NCI-H1694 treated with DMSO at 0.1 percent for 48 hours (cell line): Measurements from ENCODE around the gene ABCF2.

ENCODE experiments used
- DNase-seq: peaks from one replicate; lab custom pipeline; 2025; lab: John Stamatoyannopoulos, UW

Gene ABCF2

DNA sequence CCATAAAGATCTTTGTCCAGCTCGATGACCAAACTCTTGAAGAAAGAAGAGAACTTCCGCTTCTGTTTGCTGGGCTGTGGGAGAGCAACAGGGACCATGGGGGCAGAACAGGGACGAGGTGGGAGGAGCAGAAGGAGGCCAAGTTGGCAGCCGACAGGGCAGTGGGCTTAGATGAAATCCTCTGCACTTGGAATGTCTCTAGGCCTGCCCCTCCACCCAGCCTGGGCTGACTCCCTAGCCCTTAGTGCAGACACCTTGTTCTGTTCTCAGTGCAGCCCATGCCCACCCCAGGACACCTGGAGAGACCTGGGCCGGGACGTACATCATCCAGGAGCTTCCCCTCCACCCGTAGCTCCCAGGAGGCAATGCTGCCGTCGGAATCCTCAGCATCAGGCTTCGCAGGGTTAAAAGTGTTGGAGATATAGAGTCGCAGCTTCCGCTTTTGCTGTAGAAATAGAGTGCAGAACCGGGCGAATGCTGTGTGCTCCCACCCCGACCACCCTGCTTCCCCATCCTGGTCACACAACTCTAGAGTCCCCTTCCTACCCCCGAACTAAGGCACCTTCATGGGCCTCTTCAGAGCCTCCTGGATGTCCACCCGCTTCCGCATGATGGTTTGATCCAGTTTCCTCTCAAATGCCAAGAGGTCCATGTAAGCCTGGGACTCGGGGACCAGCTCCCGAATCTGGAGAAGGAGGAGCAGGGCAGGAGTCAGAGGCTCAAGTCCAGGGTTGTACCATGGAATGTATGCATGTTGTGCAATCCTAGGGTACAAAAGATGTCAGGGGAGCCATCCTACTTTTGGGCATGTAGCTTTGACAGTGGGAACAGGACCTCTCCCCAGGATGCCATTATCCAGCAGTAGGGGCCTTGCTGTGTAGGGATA lies 15.4 kb upstream of the ABCF2 start:
- DNase-seq: no peak

DNA sequence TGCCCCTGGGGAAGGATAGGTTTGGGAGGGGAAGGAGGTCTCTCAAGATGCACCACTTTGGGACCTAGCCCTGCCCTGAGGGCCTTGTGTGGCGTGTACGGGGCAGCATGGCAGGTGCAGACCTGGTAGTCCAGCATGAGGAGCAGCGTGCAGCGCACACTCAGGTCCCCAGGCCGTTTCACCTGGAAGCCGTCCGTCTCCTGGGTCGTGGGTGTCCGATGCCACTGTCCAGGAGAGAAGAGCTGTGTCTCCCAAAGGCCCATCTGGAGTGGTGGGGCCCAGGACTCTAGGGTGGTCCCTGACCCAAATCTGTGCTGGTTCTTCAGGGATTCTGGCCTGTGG lies 14.7 kb upstream of the ABCF2 start:
- DNase-seq: no peak

DNA sequence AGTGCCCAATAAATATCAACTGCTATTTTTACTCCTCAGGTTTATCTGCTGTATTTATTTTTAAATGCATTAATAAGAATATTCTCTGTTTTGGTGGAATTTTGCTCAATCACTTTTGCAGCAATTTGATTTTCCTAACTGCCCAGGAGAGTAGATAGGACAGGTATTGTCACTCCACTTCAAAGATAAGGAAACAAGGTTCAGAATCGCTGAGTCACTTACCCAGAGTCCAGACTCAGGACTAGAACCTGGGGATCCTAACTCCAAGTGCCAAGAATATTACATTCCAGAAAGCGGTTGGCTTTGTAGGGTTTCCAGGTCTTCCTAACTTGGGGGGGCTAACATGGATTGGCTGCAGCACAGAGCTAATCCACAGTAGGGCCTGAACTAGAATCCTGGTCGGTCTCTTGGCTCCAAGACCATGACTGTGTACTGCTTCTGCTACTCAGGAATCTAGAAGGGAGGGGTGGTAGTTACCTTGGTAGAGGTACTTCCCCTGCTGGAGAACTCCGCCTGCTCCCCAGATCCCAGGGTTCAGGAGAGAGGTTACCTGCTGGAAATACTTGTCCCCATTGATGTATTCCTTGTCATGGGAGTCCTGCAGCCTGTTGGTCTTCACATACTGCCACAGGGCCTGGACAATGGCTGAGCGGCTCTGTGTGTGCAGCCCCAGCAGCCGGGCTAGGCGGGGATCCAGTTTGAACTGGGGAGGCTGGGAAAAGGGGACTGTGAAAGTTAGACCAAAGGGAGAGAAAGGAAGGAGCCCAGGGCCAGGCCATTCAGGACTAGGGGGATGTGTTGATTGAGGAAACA lies 14.1 kb upstream of the ABCF2 start:
- DNase-seq: no peak

DNA sequence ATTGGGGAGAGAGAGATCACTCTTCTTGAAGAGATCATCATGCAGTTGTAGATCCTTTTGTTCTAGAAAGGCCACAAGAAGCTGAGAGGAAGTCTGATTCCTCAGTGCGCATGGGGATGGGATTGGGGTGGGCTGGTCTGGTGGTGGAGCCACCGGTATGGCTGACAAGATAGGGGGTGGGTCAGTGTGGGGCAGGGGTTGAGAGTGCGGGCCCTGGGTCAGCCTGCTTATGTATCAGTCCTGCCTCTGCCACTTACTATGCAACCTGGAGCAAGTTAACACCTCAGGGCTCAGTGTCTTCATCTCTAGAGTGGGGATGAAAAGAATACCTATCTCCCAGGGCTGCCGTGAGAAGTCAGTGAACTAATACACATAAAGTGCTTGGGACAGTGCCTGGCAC lies 13.5 kb upstream of the ABCF2 start:
- DNase-seq: no peak

DNA sequence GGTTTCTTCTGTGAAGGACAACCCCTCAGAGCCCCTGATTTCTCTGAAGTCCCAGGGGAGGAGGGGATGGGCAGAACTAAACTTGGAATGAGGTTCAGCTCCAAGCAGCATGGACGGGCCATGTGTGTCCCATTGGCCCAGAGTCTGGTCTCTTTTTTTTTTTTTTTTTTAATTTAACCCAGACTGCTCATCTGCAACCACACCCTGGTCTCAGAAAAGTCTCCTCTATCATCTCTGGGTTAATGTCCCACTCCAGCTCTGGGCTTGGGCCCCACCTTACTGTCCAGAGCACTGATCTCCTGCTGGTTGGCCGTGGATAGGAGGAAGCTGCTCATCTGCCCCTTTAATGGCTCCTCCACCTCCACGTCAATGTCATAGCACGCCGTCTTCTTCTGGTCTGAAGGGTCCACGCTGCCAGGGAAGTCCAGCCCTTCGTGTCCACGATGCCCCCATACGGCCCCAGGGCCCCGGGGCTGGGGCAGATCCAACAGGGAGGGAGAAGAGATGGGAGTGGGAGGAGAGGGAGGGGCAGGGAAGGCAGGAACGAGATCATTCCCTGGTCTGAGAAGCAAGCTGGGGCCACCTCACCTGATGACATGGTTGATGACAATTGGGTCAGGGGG lies 12.9 kb upstream of the ABCF2 start:
- DNase-seq: no peak

DNA sequence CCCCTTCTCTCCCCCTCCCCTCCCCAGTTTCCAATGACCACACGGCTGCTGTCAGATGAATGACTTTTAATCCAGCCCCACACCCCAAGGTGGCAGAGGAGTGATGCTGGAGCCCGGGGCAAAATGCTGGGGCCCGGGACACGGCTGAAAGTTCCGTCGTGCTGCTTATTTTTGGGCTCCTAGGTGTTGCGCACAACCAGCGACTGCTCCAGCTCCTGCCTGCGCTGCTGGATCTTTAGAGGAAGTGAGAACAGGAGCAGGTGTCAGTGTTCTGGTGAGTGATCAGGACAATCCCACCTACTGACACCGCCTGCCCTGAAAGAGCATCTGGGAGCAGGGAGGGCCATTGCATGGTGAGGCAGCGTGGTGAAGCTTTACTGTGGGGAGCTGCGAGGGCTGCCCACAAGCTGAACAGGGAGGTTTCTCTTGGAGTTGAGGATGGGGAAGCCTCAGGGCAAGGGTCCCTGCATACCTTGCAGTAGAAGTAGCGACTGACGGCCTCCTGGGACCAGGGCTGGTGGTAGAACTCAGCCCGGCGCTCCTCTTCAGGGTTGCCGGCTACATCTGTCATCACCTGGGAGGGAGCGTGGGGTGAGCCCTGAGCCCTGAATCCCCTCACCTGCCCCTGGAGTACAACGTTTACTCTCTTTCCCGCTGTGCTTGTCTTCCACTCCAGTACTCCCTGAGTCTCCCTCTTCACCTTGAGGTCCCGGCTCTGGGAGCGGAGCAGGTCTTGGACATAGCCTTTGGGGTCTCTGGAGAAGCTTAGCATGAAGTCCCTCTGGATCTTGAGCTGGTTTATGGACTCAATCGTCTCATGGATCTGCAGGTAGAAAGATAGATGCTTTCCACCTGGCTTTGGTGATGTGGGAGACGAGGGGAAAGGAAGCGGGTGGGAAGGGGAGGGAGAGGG lies 12.2 kb upstream of the ABCF2 start:
- DNase-seq: no peak

DNA sequence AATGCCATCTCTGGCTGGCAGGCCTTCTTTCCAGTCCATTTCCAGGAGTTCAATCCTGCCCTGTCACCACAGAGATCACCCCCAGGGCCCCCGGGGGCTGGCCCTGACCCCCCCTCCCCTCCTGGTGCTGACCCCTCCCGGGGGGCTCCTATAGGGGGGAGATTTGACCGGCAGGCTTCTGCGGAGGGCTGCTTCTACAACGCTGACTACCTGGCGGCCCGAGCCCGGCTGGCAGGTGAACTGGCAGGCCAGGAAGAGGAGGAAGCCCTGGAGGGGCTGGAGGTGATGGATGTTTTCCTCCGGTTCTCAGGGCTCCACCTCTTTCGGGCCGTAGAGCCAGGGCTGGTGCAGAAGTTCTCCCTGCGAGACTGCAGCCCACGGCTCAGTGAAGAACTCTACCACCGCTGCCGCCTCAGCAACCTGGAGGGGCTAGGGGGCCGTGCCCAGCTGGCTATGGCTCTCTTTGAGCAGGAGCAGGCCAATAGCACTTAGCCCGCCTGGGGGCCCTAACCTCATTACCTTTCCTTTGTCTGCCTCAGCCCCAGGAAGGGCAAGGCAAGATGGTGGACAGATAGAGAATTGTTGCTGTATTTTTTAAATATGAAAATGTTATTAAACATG lies 11.3 kb upstream of the ABCF2 start:
- no peak for DNase-seq

DNA sequence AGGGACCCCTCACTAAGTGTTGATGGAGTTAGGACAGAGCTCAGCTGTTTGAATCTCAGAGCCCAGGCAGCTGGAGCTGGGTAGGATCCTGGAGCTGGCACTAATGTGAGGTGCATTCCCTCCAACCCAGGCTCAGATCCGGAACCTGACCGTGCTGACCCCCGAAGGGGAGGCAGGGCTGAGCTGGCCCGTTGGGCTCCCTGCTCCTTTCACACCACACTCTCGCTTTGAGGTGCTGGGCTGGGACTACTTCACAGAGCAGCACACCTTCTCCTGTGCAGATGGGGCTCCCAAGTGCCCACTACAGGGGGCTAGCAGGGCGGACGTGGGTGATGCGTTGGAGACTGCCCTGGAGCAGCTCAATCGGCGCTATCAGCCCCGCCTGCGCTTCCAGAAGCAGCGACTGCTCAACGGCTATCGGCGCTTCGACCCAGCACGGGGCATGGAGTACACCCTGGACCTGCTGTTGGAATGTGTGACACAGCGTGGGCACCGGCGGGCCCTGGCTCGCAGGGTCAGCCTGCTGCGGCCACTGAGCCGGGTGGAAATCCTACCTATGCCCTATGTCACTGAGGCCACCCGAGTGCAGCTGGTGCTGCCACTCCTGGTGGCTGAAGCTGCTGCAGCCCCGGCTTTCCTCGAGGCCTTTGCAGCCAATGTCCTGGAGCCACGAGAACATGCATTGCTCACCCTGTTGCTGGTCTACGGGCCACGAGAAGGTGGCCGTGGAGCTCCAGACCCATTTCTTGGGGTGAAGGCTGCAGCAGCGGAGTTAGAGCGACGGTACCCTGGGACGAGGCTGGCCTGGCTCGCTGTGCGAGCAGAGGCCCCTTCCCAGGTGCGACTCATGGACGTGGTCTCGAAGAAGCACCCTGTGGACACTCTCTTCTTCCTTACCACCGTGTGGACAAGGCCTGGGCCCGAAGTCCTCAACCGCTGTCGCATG lies 10.5 kb upstream of the ABCF2 start:
- DNase-seq: no peak

DNA sequence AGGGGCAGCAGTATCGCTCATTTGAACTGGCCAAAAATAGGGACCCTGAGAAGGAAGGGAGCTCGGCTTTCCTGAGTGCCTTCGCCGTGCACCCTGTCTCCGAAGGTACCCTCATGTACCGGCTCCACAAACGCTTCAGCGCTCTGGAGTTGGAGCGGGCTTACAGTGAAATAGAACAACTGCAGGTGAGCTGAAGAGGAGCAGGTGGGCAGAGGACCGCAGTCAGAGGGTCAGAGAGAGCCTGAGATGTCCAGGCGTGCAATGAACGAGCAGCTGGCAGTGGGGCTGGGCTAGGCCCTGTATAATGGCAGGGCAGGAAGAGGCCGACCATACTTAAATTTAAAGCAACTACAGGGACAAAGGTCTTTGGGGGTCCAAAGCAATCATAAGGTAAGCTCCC lies 9.4 kb upstream of the ABCF2 start:
- DNase-seq: no peak

DNA sequence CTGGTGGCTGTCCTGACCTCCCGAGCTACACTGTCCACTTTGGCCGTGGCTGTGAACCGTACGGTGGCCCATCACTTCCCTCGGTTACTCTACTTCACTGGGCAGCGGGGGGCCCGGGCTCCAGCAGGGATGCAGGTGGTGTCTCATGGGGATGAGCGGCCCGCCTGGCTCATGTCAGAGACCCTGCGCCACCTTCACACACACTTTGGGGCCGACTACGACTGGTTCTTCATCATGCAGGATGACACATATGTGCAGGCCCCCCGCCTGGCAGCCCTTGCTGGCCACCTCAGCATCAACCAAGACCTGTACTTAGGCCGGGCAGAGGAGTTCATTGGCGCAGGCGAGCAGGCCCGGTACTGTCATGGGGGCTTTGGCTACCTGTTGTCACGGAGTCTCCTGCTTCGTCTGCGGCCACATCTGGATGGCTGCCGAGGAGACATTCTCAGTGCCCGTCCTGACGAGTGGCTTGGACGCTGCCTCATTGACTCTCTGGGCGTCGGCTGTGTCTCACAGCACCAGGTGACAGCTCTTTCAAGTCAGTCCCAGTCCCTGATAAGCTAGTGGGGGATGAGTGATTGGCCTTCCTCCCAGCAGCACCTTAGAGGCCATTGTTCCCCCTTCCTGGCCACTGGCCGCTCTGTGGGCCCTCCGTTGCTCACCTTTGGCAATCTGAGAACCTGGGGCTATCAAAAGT lies 8.2 kb upstream of the ABCF2 start:
- DNase-seq: no peak

DNA sequence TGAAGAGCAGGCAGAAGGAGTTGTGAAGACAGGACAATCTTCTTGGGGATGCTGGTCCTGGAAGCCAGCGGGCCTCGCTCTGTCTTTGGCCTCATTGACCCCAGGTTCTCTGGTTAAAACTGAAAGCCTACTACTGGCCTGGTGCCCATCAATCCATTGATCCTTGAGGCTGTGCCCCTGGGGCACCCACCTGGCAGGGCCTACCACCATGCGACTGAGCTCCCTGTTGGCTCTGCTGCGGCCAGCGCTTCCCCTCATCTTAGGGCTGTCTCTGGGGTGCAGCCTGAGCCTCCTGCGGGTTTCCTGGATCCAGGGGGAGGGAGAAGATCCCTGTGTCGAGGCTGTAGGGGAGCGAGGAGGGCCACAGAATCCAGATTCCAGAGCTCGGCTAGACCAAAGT lies 6.8 kb upstream of the ABCF2 start:
- no peak for DNase-seq

DNA sequence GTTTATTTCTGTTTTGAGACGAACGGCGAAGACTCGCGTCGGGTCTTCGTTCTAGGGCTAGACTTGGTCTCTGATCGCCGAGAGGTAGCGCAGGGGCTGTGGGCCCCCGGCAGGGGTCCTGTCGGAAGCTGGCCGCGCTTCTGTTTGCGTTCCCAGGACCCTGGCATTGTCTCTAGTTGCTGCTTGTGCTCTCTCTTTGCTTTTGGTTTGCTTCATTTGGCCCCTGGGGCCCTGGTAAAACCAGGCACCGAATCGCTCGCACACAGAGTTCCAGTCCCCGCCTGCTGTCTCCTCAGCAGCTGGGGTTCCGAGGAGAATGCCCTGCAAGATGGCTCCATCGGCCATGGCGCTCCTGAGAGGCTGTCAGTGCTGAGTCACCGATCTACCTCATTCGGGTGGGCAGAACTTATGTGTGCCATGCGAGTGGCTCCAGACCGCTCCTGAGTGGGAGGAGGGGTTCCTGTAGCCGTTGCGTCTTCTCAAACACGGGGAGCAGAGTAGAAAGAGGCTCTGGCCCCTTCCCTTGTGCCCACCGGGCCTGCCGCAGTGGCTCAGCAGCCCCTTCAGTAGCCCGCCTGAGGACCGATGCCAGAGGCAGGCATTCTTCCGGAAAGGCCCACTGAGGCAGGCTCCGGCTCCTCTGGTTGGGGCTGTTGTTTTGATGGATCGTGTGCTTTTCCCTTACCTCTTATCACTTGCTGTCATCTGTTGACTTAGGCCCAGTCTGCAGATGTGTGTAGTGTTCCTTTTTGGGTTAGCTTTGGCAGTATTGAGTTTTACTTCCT lies 6.1 kb upstream of the ABCF2 start:
- DNase-seq: peak; percentile 12

DNA sequence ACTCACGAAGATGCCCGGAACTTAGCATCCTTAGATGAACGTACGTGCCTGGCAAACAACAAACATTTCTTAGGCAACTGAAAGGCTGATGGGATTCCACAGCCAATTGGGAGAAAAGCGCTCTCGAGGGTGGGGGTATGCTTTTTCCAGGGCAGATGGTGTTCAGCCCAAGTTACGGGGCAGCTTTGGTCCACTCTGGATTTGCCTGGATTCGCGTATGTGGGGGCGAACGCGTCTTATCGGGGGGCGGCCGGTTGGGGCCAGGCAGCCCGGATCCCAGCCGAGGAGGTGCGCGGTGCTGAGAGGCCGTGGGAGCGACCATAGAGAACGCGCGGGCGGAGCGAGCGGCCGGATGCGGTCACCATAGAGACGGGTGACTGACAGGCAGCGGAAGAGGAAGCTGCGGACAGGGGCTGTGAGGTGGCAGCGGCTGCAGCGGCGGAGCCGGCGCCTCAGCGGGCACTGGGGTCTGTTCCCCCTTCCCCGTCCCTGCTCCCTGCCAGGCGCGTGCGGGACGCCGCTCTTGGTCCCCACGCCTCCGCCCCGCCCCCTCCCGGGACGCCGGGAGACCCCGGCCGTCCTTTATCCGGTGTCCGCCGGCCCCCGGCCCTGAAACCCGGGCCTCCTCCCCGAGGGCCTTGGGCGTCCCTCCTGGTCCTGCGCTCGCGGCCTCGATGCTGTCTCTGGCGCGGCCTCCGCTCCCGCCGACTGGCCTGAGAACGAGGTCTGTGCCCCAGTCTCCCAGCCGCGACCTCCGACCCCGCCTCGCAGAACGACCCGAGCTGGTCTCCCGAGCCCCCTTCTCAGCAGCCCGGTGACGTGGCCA lies 5.3 kb upstream of the ABCF2 start, which contains the start of gene CHPF2:
CHPF2 (plus strand) TSS at position 393 of the 826 bp plus-strand sequence. CDS start 1,529 bp downstream, outside the sequence.
- peak; percentile 62 for DNase-seq

DNA sequence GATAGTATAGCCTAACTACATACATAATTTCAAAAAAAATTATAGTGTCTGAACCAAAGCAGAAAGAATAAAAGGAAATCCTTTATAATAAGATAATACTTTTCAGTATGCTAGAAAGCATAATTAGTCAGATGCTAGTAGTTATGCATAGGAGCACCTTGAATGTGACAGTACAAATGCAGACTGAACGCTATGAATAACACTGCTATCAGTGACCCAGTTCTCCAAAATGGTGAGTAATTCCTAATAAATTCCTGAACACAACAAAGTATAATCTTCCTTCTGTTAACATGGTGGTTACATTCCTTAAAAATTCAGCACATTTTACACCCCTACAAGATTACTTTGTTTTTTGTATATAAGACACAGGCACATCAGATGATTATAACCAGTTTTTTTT lies 4.1 kb upstream of the ABCF2 start:
- DNase-seq: no peak

DNA sequence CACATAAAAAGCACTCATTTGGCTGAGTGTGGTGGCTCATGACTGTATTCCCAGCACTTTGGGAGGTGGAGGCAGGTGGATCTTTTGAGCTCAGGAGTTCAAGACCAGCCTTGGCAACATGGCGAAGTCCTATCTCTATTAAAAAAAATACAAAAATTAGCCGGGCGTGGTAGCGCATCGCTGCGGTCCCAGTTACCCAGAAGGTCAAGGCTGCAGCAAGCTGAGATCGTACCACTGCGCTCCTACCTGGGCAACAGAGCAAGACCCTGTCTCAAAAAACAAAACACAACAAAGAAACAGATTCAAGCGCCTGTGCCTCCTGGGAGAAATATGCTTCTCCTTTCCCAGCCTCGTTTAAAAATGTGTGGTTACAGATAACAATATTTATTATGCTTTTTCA lies 2.2 kb upstream of the ABCF2 start:
- DNase-seq: no peak

DNA sequence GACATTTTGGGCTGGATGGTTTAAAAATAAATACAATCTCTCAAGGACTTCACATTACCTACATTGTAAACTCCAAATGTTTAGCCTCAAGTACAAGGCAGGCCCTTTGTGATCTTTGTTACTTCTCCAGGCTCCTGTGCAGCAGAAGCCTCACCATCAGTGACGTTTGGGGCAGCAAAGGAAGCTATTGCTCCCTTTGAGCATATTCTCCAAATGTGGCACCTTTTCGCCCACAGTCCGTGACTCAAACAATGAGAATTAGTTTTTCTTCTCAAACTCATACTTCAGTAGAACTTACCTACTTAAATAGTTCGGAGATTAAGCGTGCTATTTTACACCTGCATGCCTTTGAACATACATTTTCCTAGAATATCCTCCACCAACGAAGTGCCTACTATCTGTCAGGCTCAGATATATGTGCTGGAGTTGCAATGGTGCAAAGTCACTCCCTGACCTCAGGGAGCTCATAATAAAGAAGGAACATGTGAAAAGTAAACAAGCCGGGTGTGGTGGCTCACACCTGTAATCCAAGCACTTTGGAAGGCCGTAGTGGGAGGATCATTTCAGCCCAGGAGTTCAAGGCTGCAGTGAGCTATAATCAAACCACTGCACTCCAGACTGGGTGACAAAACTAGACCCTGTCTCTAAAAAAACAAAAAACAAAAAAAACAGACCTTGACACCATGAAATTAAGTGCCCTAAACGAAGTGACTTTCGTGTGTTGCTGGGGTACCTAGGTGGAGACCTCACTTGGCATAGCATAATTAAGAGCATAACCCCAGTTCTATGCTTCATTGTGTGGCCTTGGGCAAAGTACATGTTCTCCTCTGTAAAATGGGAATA lies 1.2 kb upstream of the ABCF2 start:
- DNase-seq: no peak

DNA sequence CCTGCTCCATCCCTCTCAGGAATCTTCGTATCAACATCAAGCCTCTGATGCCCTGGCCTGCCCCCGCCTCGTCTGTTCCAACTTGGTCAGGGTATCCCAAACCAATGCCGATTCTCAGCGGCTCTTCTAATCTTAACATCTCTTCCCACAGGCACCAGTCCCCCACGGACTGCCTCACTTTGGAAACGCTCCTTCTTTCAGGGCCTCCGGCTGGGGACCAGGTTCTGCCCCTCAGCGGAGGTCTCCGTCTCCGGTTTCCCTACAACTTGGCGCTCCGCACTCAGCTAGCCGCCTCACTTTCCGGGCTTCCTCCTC lies 488 bp downstream of the ABCF2 start:
- no peak for DNase-seq
